ENCODE measurements around the gene UBE3B.

Gene UBE3B

GRCh38 chr12:109575683-109576082 lies 98.2 kb downstream of the UBE3B start:
- H3K27me3 Mint-ChIP-seq (ENCODE audit: low read depth), result no peaks in the 10 kb centered on the region
- H3K27ac Mint-ChIP-seq, result no peak overlapping the region
- H3K4me3 Mint-ChIP-seq, result no peak overlapping the region
- peaks cover 22% of the 10 kb centered on the region for H3K4me1 Mint-ChIP-seq (ENCODE audit: low read depth)
- no peaks in the 10 kb centered on the region for H3K9me3 Mint-ChIP-seq
- peaks cover 24% of the 10 kb centered on the region for H3K36me3 Mint-ChIP-seq (ENCODE audit: low read depth)

- H3K36me3 Mint-ChIP-seq (ENCODE audit: low read depth), result peaks cover 24% of the 10 kb centered on the region
- no peak overlapping the region for H3K4me3 Mint-ChIP-seq
- peaks cover 21% of the 10 kb centered on the region for H3K4me1 Mint-ChIP-seq (ENCODE audit: low read depth)
Measured at GRCh38 chr12:109577311-109577710, 99.9 kb downstream of the UBE3B start.

GRCh38 chr12:109578330-109578927 lies 101.0 kb downstream of the UBE3B start:
- H3K27ac Mint-ChIP-seq, result no peak overlapping the region
- H3K36me3 Mint-ChIP-seq (ENCODE audit: low read depth), result peaks cover 24% of the 10 kb centered on the region
- H3K4me3 Mint-ChIP-seq, result no peak overlapping the region
- H3K9me3 Mint-ChIP-seq, result no peaks in the 10 kb centered on the region
- peaks cover 12% of the 10 kb centered on the region for H3K4me1 Mint-ChIP-seq (ENCODE audit: low read depth)
- H3K27me3 Mint-ChIP-seq (ENCODE audit: low read depth), result no peaks in the 10 kb centered on the region

More at GRCh38 chr12:109577311-109577710, 99.9 kb downstream of the UBE3B start:
- peak overlapping the region; percentile 20 for H3K27ac Mint-ChIP-seq
- no peaks in the 10 kb centered on the region for H3K27me3 Mint-ChIP-seq (ENCODE audit: low read depth)
- no peaks in the 10 kb centered on the region for H3K9me3 Mint-ChIP-seq

DNA sequence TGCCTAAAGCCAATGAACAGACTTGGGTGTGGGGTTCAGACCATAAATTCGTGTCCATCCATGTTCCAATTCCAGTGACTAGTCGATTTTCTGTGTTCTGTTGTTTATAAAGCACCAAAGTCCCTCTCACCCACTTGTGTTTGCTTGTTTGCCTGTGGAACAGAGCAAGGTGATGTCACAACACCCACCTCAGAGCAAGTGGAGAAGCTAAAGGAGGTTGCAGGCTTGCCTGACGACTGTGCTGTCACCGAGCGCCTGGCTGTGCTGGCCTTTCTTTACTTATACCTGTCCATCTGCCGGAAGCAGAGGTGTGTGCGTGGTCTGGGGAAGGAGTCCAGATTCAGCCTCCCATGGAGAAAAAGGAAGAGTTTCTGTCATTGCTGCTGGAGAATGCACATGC lies 102.2 kb downstream of the UBE3B start:
- Mint-ChIP-seq H3K4me3 (no peak overlapping the region), H3K4me1 (ENCODE audit: low read depth) (peaks cover 4% of the 10 kb centered on the region), H3K9me3 (no peaks in the 10 kb centered on the region), H3K36me3 (ENCODE audit: low read depth) (peaks cover 26% of the 10 kb centered on the region), H3K27me3 (ENCODE audit: low read depth) (no peaks in the 10 kb centered on the region), H3K27ac (no peak overlapping the region)

DNA sequence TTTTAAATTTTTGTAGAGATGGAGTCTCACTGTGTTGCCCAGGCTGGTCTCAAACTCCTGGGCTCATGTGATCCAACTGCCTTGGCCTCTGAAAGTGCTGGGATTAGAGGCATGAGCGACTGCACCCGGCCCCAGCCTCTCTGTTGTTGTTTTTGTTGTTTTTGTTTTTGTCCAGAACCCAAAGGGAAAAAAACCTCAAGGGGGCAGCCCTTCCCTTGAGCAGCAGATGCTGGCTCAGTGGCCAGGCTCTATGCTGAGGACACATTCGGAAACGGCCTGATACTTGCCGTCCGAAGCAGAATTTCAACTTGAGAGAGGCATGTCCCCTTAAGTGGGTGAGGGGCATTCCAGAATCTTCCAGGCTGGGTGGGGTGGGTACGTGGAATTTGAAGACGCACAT lies 102.8 kb downstream of the UBE3B start:
- Mint-ChIP-seq H3K27me3 (ENCODE audit: low read depth) (no peaks in the 10 kb centered on the region), H3K36me3 (ENCODE audit: low read depth) (peaks cover 23% of the 10 kb centered on the region), H3K4me1 (ENCODE audit: low read depth) (no peaks in the 10 kb centered on the region), H3K4me3 (no peak overlapping the region), H3K9me3 (no peaks in the 10 kb centered on the region), H3K27ac (no peak overlapping the region)

DNA sequence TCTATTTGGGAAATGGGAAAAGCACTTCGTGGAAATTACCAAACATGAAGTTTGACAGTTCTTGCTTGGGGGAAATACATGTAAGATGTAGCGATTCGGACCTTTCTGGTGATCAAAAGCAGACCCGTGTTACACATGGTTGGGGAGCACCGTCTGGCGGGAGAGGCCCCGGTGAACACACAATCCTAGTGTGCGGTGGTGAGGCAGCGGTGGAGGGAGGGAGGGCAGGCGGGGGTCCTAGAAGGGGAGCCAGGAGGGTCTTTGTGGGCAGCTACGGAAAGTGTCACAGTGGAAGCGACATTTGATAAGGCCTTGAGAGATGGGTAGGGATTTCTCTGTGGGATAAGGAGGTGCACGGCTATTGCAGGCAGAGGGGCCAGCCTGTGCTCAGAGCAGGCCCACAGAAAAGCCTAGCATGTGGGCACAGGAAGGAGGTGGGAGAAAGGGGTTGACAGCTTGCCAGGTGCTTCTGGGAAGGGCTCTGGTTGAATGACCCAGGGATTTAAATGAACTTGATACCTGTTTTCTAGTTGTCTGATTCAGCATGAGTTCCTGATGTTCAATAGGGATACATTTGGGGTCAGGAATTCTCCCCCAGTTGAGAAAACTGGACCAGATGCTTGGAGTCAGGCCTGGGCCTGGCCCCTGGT lies 103.4 kb downstream of the UBE3B start:
- Mint-ChIP-seq H3K4me1 (ENCODE audit: low read depth) (no peaks in the 10 kb centered on the region), H3K27ac (no peak overlapping the region)

GRCh38 chr12:109581334-109581691 lies 103.9 kb downstream of the UBE3B start:
- Mint-ChIP-seq H3K27ac (no peak overlapping the region), H3K27me3 (ENCODE audit: low read depth) (no peaks in the 10 kb centered on the region), H3K4me3 (no peak overlapping the region), H3K4me1 (ENCODE audit: low read depth) (no peaks in the 10 kb centered on the region), H3K36me3 (ENCODE audit: low read depth) (peaks cover 21% of the 10 kb centered on the region), H3K9me3 (no peaks in the 10 kb centered on the region)

More for the DNA sequence above, 103.4 kb downstream of the UBE3B start:
- Mint-ChIP-seq H3K27me3 (ENCODE audit: low read depth) (no peaks in the 10 kb centered on the region), H3K9me3 (no peaks in the 10 kb centered on the region), H3K36me3 (ENCODE audit: low read depth) (peaks cover 23% of the 10 kb centered on the region), H3K4me3 (no peak overlapping the region)

DNA sequence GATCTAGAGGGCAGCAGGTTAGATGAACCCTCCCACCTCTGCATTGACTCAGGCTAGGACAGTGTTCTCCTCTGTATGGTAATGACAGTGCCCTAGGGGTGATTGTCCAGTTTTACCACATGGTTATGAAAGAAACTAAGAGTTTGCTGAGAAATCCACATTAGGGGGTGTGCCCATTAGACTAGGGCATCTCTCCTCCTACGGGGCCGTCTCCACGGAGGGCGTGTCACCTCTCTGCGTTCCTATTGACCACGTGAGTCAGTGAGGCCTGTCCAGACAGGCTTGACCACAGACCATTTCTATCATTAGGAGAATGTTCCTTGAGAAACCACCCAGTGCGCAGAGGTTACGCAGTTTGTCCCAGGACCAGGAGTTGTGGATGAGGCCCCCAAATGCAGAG lies 104.4 kb downstream of the UBE3B start:
- Mint-ChIP-seq H3K27me3 (ENCODE audit: low read depth) (no peaks in the 10 kb centered on the region), H3K4me1 (ENCODE audit: low read depth) (no peaks in the 10 kb centered on the region), H3K4me3 (no peak overlapping the region), H3K27ac (no peak overlapping the region), H3K9me3 (no peaks in the 10 kb centered on the region), H3K36me3 (ENCODE audit: low read depth) (peaks cover 18% of the 10 kb centered on the region)

- Mint-ChIP-seq H3K4me3 (no peak overlapping the region), H3K4me1 (ENCODE audit: low read depth) (no peaks in the 10 kb centered on the region), H3K27me3 (ENCODE audit: low read depth) (no peaks in the 10 kb centered on the region), H3K9me3 (no peaks in the 10 kb centered on the region), H3K27ac (no peak overlapping the region), H3K36me3 (ENCODE audit: low read depth) (peaks cover 17% of the 10 kb centered on the region)
Measured at GRCh38 chr12:109582636-109583035, 105.2 kb downstream of the UBE3B start.

DNA sequence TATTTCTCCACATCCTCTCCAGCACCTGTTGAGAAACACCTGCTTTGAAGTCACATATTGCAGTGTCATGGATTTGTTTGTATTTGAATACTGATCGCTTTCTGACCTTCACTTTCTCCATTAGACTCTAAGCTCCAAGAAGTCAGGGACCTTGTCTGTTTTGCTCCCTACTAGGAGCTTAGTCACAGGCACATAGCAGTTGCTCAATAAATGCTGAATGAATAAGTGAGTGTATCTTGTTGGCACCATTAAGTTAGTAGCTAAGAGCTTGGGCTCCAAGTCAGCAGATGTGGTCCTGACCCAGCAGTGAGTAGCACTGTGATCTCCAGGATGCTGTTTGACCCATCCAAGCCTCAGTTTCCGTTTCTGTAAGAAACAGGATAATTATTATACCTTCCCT lies 106.3 kb downstream of the UBE3B start:
- no peaks in the 10 kb centered on the region for H3K9me3 Mint-ChIP-seq
- H3K27ac Mint-ChIP-seq, result no peak overlapping the region
- peaks cover 24% of the 10 kb centered on the region for H3K36me3 Mint-ChIP-seq (ENCODE audit: low read depth)
- no peak overlapping the region for H3K4me3 Mint-ChIP-seq
- no peaks in the 10 kb centered on the region for H3K27me3 Mint-ChIP-seq (ENCODE audit: low read depth)
- no peaks in the 10 kb centered on the region for H3K4me1 Mint-ChIP-seq (ENCODE audit: low read depth)

All from T-helper 1 cell treated with Interleukin-12 subunit alpha and Interleukin-12 subunit beta and Interleukin-4 antibody, amounts not matched to agents 30 μg/mL and 1 μg/mL, for 36 hours (primary cell).